Measurements from ENCODE around the gene SMTN.

The SMTN gene

DNA sequence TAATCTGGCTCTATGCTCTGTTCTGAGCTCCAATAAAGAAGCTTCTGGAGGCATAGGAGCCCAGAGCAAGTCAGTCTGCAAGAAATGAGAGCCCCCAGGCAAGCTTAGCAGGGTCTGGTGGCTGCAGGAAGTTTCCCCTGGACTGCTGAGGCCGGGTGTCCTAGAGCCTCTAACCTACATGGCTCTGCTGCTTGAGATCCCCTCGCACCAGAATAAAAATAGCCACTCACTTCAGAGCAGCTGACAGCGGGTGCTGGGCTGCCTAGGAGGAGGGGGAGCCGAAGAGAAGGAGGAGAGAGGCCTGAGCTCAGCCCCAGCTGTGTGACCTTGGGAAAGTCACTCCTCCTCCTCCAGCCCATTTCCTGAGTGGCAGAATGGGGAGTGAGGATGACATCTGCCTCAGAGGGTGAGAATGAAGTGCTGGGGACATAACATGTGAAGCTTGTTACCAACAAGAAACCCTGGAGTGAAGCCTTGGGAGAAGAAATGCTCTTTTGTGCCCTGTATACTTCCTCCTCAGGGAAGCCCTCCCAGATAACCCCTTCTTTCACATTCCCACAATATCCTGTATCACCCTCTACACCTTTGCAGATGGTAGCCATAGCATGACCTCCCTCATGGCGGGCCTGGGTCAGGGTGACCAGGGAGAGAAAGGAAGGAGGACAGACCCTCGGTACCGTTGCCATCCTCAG is 38.1 kb downstream of the SMTN start:
- no peak for TF ChIP-seq CTCF (IDR thresholded peaks at IDR 0.05; ENCODE audit: low read depth, low read length, missing control alignments)
- in situ Hi-C loops (cut with HindIII; ENCODE audit: low pct_ligation_motif_present, low sequenced_read_pairs) = no loop called here
- Histone ChIP-seq H3K27ac (no peak overlapping the region), H3K27me3 (replicated peaks) (no peaks in the 10 kb centered on the region), H3K4me3 (ENCODE audit: low read depth, low read length) (no peak overlapping the region), H3K36me3 (replicated peaks) (no peaks in the 10 kb centered on the region)
- DNase-seq = no peak

GRCh38 chr22:31120230-31120629 is 39.1 kb downstream of the SMTN start:
- no peak for TF ChIP-seq CTCF (IDR thresholded peaks at IDR 0.05; ENCODE audit: low read depth, low read length, missing control alignments)
- Histone ChIP-seq H3K4me3 (ENCODE audit: low read depth, low read length) (no peak overlapping the region), H3K27ac (no peak overlapping the region), H3K36me3 (replicated peaks) (no peaks in the 10 kb centered on the region), H3K27me3 (replicated peaks) (no peaks in the 10 kb centered on the region)
- no peak for DNase-seq
- in situ Hi-C loops (cut with HindIII; ENCODE audit: low pct_ligation_motif_present, low sequenced_read_pairs) = no loop called here

DNA sequence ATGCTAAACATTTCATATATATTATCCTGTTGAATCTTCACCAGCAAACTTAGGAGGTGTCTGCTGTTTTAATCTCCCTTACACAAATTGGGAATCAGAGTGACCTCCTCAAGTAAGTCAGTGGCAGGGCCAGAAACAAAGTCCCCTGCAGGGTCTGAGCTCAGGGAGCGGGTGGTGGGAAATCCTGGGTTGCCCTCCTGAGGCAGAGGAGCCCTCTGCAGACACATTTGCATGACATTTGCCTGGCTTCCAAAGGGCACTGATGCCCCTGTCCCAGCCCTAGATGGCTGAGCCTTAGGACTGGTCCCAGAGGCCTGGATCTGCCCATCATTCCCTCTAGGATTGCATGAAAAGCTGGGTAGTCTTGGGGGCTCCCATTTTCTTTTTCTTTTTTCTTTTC is 39.5 kb downstream of the SMTN start:
- H3K27me3 ChIP-seq (replicated peaks) = no peaks in the 10 kb centered on the region
- no peak overlapping the region for H3K4me3 ChIP-seq (ENCODE audit: low read depth, low read length)
- H3K36me3 ChIP-seq (replicated peaks) = no peaks in the 10 kb centered on the region
- no peak overlapping the region for H3K27ac ChIP-seq
- no peak for TF ChIP-seq CTCF (IDR thresholded peaks at IDR 0.05; ENCODE audit: low read depth, low read length, missing control alignments)
- DNase-seq = no peak
- in situ Hi-C loops (cut with HindIII; ENCODE audit: low pct_ligation_motif_present, low sequenced_read_pairs) = no loop called here

- no peak overlapping the region for H3K27ac ChIP-seq
- H3K36me3 ChIP-seq (replicated peaks) = no peaks in the 10 kb centered on the region
- in situ Hi-C loops (cut with HindIII; ENCODE audit: low pct_ligation_motif_present, low sequenced_read_pairs) = no loop called here
- DNase-seq = no peak
- H3K4me3 ChIP-seq (ENCODE audit: low read depth, low read length) = no peak overlapping the region
- H3K27me3 ChIP-seq (replicated peaks) = no peaks in the 10 kb centered on the region
- no peak for TF ChIP-seq CTCF (IDR thresholded peaks at IDR 0.05; ENCODE audit: low read depth, low read length, missing control alignments)
Observed at GRCh38 chr22:31121403-31121802, 40.3 kb downstream of the SMTN start.

DNA sequence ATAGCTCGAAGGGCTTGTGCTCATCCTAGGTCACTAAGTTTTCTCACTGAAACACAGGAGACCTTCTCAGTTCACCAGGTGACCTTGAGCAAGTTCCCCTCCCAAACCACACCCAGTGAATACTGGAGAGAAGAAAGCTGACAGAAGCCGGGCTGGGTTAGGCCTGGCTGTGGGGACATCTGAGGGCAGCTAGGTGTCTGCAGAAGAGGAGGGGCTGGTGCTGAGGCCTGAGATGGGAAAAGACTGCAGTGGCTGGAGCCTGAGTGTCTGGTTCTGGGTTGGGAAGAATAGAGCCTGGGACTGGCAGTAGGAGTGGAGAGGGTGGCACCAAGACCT is 41.0 kb downstream of the SMTN start:
- Histone ChIP-seq H3K27me3 (replicated peaks) (no peaks in the 10 kb centered on the region), H3K4me3 (ENCODE audit: low read depth, low read length) (no peak overlapping the region), H3K27ac (no peak overlapping the region), H3K36me3 (replicated peaks) (no peaks in the 10 kb centered on the region)
- in situ Hi-C loops (cut with HindIII; ENCODE audit: low pct_ligation_motif_present, low sequenced_read_pairs) = no loop called here
- DNase-seq = no peak
- TF ChIP-seq CTCF (IDR thresholded peaks at IDR 0.05; ENCODE audit: low read depth, low read length, missing control alignments) = no peak

All from brain microvascular endothelial cell (primary cell).